ENCODE data around the gene CDC42BPA.
"Not testable (repeated sequence)": the region's sequence is repeated elsewhere in the genome, so short reads cannot be mapped to it uniquely, and the experiment has no call there.

The CDC42BPA gene

DNA sequence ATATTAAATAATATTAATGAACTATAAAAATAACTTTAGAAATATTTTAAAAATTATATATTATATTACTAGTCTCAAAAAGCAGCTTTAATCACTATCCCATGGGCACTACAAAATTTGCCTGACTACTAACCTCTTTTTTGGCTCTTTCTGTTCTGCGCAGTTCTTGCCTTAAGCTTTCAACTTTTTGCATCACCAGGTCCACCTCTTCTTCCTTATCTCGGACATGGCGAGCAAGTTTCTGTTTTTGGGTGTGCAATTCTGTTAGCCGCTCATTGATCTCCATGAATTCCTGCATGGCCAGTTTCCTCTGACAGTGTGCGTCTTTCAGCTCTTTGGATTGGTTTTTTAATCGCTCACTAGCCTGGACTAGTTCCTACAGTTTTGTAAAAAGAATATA, 205.8 kb downstream of the CDC42BPA start:
- DNase-seq = no peak

DNA sequence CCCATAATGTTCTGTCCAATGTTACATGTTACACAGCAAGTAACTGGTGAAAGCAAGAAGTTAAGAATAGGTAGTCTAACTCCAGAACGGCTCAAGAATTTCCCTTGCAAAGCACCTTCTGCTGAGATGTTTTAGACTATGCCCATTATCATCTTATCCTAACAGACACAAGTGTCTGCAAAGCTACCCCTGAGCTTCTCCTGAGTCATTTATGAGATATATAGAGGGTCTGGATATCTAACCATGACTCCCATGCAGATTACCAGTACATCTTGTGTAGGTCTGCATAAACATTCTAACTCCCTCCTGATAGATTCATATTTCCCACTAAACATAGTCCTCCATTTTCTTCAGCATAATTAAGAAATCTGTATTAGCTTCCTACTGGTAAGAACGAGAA, 206.5 kb downstream of the CDC42BPA start:
- no peak for DNase-seq

DNA sequence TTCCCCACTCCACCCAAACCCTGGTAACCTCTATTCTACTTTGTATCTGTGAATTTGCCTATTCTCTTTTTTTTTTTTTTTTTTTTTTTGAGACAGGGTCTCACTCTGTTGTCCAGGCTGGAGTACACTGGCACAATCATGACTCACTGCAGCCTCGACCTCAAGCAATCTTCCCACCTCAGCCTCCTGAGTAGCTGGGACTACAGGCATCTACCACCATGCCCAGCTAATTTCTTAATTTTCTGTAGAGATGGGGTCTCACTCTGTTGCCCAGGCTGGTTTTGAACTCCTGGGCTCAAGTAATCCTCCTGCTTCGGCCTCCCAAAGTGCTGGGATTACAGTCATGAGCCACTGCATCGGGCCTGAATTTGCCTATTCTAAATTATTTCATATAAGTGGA, 213.0 kb downstream of the CDC42BPA start:
- DNase-seq = not testable (repeated sequence)

DNA sequence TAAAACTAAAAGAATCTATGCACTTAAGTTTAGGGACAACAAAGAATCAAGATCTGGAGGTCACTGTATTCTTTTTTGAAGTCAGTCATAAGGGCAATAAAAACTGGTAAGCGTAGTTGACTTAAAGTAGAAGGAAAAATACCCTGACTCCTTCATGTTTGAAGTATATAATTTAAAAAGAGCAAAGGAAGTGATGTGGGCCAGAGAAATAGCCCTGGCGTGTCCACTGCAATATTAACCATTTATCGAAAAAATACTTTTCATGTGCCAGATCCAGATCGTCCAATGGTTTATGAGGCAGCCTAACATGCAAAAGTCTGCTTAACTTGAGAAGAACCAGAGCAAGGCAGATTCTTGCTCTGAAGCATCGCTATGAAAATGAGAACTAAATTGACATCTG, 216.2 kb downstream of the CDC42BPA start:
- no peak for DNase-seq

DNA sequence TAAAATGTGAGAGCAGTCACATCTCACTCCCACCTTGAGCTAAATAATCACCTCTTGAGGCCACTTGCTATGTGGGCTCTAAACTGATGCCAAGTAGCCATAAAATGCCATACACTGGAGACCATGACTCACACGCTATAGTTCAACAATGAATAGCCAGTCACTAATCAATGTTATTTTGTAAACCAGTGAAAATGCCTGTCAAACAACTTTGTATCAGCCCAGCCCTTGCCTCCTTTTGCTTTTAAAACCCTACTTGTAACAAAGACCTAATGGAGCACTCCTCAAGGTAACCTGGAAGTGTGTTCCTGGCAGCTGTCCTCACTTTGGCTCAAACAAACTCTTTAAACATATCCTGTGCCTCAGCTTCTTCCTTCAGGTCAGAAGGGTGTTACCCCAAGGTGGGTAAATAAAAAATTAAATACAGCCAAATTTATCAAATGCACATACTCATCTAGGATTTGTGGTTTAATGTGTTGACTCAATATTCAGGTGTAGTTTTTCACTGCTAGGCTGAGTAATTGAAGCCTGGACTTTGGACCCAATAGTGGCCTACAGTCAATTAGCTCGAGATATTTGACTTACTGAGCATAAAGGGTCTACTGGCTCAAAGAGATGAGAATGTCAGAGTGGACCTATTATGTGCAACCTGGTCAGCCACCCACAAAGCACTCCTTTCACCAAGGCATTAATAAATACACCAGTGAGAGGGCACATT, 223.9 kb downstream of the CDC42BPA start:
- no peak for DNase-seq

DNA sequence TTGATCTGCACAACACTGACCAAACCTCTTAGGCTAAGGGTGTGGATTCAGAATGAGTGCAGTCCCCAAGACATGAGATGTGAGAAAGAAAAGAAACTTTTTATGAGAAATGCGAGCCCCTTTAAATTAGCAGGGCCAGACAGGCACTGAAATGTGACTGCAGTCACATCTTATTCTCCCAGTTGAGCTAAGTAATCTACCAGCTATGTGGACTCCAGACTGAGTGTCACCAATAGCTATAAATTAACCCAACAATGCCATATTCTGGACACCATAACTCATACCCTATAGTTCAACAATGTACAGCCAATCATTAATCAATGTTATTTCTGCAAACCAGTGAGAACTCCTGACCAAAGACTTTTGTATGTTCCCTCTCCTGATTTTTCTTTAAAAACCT, 225.0 kb downstream of the CDC42BPA start:
- no peak for DNase-seq

DNA sequence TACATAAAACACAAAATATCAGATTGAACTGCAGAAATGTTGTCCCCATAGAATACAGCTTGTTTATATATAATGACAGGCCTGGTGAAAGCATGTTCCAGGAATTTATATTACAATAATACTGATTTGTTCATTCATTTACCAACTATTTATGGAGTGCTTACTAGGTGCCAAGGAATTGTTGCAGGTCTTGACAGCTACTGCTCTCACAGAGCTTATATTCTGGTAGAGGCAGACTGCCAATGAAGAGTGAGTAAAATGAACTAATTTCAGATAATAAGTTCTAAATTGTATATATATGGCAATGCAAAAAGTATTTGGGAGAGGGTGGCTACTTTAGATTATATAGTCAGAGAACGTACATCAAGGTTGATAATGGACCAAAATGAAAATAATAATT, 226.2 kb downstream of the CDC42BPA start:
- no peak for DNase-seq

DNA sequence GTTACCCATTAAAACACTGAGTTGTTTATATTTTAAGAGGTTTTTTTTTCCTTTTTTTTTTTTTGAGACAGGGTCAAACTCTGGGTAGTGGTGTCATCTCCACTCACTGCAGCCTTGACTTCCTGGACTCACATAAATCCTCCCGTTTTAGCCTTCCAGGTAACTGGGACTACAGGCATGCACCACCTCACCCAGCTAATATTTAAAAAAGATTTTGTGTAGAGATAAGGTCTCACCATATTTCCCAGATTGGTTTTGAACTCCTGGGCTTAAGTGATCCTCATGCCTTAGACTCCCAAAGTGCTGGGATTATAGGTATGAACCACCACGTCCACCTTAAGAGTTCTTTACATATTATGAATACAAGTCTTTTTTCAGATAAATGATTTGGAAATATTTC, 231.7 kb downstream of the CDC42BPA start:
- DNase-seq = no peak

DNA sequence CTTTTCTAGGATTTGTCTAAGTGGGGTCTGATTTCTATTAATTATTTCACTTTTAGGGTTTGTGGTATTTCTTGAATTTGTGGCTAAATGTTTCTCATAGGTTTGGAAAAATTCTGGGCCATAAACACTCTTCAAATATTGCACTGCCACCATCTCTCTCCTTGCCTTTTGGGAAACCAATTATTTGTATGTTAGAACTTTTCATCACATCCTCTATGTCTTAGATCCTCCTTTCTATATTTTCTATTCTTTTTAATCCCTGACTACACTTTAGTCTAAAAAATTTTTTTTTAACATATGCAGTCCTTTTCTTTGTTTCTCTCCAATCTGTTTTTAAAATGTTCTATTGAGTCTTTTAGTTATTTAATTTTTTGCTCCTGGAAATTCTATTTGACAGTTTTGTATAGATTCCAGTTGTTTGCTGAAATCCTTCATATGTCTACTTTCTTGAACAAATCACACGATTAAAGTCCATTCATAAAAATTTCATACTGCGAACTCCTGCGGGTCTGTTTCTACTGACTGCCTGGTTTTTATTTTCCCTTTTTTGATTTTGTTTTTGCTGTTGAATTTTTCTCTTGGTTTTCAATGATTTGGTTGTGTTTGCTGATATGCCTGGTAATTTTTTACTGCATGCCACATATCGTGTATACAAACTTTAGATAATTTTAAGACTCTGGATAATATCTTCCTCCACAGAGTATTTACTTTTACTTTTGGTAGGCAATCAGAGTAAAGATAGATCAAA, 235.1 kb downstream of the CDC42BPA start:
- DNase-seq = no peak

DNA sequence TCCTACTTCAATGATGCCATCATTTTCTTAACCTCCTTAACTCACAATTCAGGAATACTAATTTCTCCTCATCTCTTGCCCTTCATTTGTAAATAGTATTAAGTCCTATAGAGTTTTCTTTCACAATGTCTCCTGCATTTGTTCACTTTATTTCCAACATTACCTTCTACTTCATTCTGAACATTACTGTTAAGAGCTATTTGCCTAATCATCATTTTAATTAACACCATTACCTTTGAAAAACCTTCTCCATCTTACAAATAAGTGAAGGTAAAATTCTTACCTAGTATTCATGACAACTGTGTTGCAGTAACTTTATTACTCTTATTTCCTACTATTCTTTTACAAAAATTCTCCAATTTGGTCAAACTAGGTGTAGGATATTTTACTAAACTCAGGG, 240.5 kb downstream of the CDC42BPA start:
- no peak for DNase-seq

DNA sequence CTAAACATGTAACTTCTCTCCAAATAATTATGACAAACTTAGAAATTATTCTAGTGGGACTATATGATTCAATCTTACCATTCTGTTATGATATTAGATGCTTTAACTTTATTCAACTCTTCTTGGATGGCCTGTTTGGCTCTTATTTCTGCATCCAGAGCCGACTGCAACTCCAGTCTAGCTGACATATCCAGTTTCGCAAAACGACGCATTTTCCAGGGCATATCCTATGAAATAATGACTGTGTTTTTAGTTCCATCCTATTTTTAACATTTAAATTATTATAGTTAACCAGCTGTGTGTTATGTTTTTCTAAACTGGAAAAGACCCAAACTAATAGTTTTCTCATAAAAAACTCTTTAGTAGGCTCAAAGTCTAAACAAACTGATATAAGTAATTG, 244.5 kb downstream of the CDC42BPA start:
- no peak for DNase-seq

DNA sequence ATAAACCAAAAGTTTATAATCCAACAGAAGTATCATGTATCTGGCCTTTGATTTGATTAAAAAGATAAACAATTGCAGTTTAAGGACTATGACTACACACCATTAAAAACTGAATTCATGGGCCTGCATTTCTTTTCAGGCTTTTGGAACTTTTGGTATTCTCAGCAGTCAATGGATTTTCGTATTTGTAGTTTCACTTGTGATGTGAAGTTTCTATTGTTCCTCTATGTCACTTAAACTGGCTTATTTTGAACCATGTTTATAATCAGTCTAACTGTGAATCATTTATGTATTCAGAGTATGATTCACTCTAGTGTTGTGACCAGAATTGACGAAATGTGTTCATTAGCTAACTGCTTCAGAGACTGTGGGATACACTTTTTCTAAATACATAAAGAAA, 245.3 kb downstream of the CDC42BPA start:
- DNase-seq = no peak

DNA sequence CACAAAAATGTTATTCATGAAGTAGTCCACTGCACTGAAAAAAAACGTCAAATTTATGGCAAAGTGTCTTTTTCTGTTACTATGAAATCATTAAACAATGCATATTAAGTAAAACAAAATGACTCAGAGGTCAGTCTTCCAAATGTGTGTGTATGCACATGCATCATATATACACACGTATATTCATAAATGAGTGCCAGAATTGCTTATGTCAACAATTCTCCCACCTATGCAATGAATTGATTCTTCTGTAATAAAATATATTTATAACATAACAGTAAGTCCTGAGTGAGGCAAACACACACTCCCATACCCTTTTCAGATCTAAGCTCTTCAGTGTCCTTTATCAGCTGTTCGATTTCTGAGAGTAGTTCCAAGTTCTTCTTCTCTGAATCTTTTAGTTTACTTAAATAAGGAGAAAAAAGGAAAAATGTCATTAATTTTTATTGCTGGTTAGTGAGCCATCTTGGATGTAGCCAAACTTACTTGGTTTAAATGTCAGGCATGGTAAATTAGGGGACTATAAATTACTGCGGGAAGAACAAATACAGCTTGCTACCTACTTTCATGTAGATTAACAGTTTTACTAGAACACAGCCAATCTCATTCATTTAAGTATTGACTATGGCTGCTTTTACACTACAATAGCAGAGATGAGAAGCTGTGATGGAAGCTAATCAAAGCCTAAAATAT, 246.3 kb downstream of the CDC42BPA start:
- DNase-seq = no peak

DNA sequence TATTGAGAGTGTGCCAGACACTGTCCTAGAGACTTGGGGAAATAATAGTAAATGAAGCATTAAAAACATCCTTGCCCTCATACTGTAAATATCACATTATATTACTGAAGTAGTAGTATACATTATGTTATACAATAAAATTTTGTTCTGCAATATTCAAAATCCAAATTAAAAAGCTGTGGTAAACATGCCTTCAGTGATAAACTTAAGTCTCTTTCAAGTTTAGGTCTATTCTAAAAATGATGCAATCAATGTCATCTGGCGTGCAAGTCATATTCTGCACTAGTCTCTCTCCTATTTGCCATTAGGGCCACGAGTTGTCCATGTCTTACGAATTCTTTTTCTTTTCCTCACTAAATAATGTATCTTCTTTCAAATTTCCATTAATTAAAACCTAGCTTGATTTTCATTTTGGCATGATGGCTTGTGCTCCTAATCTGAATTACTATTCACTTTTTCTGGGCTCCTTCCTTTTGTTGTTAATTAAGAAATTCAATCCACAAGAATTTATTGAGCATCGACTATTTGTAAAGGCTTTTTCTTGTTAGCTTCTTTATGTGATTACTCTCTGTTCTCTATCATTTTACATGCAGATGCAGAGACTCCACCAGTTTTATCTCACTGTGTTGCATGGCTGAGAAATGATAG, 247.5 kb downstream of the CDC42BPA start:
- DNase-seq = no peak

DNA sequence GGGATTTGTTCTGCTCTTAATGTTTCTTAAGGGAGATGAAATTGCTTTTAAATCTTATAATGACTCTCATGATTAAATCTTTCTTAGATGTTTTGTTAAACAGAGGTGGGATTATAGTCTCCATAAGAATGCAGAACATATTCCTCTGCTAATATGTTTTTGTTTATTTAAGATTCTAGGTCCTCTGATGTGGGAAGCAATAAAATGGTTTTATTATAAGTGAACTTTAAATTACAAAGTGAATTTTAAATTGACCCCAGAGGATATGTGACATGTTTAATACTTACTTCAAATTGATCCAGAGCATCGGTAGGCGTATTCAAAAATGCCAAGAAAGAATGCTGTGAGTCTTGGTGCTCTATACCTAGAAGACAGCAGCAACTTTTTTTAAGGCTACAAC, 248.8 kb downstream of the CDC42BPA start:
- no peak for DNase-seq

DNA sequence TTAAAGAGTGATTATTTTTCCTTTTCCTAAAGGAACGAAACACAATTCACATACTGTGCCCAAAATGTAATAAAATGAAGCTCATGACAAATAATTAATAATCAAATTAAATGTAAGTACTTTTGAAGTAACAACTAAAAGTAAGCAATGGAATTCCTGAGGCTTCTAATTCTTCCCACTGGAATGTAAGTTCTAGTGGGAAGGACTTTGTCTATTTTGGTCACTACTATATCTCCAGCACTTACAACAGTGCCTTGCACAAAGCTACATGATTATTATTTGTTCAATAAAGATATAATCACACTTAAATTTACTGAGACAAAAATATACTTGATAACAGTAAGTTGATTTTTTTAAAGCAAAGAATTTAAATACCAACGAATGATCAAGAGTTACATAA, 249.4 kb downstream of the CDC42BPA start:
- no peak for DNase-seq

DNA sequence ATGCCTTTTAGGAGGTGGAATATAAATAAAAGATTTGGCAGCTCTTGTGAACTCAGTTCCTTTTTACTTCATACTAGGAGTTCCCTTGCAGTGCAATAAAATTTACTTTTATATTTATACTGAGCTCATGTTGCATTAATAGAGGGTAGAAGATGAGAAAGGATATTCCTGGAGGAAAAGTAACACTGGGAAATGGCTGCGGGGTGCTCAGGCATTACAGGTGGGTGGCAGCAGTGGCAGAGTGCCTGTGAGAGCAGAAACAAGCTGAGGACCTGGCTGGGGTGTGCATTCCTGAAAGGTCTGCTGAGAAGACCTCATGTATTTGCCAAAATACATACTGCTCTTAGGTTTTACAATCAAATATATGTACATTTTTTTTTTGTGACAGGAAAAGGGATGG, 251.3 kb downstream of the CDC42BPA start:
- DNase-seq = no peak

DNA sequence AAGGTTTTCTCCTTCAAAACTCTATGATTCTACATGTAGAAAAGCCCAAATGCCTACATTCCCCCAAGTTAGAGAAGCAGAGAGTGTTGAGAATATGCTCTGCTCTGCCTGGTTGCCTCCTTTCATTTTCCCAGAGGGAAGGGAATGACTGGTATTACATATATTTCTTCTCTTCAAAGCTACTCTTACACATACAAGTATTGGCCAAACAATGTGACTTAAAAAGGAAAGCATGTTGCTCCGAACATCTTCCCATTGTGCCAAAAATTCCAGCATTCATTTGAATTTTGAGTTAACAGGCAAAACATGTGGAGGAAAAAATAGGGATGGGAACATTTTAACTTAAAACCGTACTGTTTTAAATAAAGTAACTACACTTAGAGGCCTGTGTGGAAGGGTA, 253.0 kb downstream of the CDC42BPA start:
- no peak for DNase-seq

DNA sequence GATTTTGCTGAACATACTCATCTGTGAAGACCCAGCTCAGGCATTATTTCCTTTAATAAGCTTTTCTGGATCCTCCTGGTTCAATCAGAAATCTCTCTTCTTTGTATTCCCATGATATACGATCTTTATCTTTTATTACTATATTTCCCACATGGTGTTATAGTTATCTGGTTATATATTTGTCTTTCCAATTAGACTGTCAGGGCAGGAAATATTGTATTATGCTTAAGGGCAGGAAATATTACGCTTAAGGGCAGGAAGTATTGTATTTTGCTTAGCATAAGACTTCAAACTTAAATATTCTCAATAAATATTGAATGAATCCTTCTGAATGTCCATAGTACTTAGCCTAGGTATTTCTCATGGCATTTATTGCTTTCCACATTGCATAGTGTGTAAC, 256.0 kb downstream of the CDC42BPA start:
- DNase-seq = no peak

DNA sequence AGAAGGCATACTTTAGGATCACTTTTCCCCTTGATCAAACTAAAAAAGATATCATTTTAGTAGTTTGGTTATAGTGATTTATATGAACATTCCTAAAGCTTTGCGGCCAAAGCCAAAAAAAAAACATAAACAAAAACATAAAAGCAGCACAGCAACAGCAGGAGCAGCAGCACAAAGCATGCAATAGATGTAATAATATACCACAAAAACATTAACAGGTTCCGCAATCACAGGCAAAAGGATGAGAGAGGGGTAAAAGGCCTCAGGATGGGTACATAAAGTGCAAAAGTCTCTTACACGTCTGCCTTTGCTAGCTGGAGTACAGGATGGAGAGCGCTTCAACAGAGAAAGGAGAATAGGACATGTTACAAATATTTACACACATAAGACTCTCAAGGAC, 259.2 kb downstream of the CDC42BPA start:
- DNase-seq = no peak

DNA sequence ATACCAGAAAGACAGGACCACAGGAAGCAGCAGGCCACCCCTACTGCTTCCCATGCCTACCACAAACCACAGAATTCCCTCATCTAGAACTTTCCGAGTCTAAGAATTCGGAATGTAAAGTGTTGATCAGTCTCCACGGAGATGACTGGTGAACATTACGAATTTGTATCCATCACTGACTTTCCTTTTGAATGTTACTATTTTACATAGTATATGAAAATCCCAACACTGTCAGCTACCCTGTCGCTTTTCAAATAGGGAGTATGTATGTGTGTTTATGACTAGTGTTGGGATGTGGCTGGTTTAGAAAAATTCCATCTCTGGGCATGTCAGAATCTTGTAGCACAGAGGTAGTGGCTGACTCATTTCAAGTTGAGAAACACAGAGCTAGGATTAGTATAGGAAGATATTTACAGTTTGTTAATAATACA, 260.0 kb downstream of the CDC42BPA start:
- no peak for DNase-seq

DNA sequence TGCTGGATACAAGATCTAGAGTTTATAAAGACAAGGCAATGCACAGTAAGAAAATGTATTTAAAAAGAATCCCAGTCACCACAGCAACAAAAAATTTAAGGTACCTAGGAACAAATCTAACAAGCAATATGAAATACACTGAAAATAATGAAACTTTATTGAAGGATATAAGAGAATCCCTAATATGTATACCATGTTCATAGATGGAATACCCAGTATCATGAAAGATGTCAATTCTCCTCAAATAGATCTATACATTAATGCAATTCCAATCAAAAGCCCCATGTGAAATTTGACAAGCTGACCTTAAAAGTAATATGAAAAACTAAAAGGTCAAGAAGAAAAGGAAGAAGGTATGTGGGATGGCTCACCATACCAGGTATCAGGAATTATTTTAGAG, 269.0 kb downstream of the CDC42BPA start:
- DNase-seq = no peak

DNA sequence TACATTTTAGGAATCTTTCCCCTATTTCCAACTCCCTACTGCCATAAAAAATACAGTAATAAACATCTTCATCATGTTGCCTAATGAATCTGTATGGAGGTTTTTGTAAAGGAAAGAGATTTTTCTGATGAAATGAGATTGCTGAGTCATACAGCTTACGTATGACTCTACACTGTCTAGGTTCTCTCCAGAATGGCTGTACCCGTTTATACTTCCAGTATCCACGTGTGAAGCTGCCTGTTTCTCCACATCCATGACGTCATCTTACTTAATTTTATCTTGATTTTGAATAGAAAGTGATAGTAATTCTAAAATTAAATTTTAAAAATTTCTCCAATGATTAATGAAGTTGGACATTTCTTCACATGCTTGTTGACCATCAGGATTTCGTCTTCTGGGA, 274.5 kb downstream of the CDC42BPA start:
- no peak for DNase-seq

DNA sequence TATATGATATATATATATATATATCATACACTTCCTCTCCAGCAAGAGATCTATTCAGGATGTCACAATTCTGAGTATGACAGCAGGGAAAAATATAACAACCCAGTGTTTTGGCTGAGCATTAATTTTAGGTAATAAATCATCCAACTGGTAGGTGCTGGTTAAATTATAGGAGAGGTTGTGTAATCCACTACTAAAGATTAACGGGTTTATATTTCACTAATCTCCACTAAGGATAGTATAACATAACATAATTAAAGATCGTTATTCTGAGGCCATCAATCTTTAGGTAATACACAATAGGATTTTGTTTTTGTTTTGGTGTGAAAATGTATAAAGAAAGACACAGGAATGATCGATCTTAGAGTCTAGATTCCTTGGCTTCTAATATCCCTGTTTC, 276.0 kb downstream of the CDC42BPA start:
- no peak for DNase-seq
